Measurements from ENCODE around the gene TMEM95.
"Not testable (repeated sequence)": the region's sequence is repeated elsewhere in the genome, so short reads cannot be mapped to it uniquely, and the experiment has no call there.

Gene TMEM95

GRCh38 chr17:7323731-7324437 is 31.1 kb upstream of the TMEM95 start:
- DNase-seq (ENCODE audit: low read depth in 2 of 2) = peak; percentile 46 to 60

- no peak for DNase-seq (ENCODE audit: low read depth in 2 of 2)
These were observed 30.5 kb upstream of the TMEM95 start for GRCh38 chr17:7324438-7324779.

- DNase-seq (ENCODE audit: low read depth in 2 of 2) = no peak
These were observed 29.9 kb upstream of the TMEM95 start for GRCh38 chr17:7325031-7325528.

GRCh38 chr17:7326186-7326585 is 28.8 kb upstream of the TMEM95 start:
- DNase-seq (ENCODE audit: low read depth in 2 of 2) = no peak

GRCh38 chr17:7327056-7327455 is 27.9 kb upstream of the TMEM95 start:
- no peak for DNase-seq (ENCODE audit: low read depth in 2 of 2)

- no peak for DNase-seq (ENCODE audit: low read depth in 2 of 2)
These were observed 27.5 kb upstream of the TMEM95 start for GRCh38 chr17:7327501-7327900.

- no peak for DNase-seq (ENCODE audit: low read depth in 2 of 2)
These were observed 26.9 kb upstream of the TMEM95 start for GRCh38 chr17:7328009-7328408.

- DNase-seq (ENCODE audit: low read depth in 2 of 2) = peak; percentile 22 to 27
These were observed 26.0 kb upstream of the TMEM95 start, which contains the start of gene NEURL4 for GRCh38 chr17:7328840-7329373. NEURL4 (minus strand) TSS chr17:7329335; CDS start chr17:7329312, 23 bp downstream.

GRCh38 chr17:7329374-7329996 is 25.5 kb upstream of the TMEM95 start:
- DNase-seq (ENCODE audit: low read depth in 2 of 2) = peak; percentile 93 to 96

- peak; percentile 69 to 80 for DNase-seq (ENCODE audit: low read depth in 2 of 2)
These were observed 24.8 kb upstream of the TMEM95 start for GRCh38 chr17:7329997-7330637.

- no peak for DNase-seq (ENCODE audit: low read depth in 2 of 2)
These were observed 24.3 kb upstream of the TMEM95 start for GRCh38 chr17:7330638-7331015.

- no peak for DNase-seq (ENCODE audit: low read depth in 2 of 2)
These were observed 22.8 kb upstream of the TMEM95 start for GRCh38 chr17:7332111-7332510.

GRCh38 chr17:7332600-7333069 is 22.3 kb upstream of the TMEM95 start:
- DNase-seq (ENCODE audit: low read depth in 2 of 2) = not testable (repeated sequence)

GRCh38 chr17:7334938-7335538 is 19.9 kb upstream of the TMEM95 start:
- DNase-seq (ENCODE audit: low read depth in 2 of 2) = no peak

GRCh38 chr17:7335765-7336164 is 19.2 kb upstream of the TMEM95 start:
- not testable (repeated sequence) for DNase-seq (ENCODE audit: low read depth in 2 of 2)

GRCh38 chr17:7336240-7337175 is 18.4 kb upstream of the TMEM95 start, which contains the start of gene ACAP1:
ACAP1 (plus strand) TSS chr17:7336529; CDS start chr17:7336735, 206 bp downstream.
- peak; percentile 78 to 87 for DNase-seq (ENCODE audit: low read depth in 2 of 2)

GRCh38 chr17:7337600-7337999 is 17.4 kb upstream of the TMEM95 start:
- not testable (repeated sequence) for DNase-seq (ENCODE audit: low read depth in 2 of 2)

- DNase-seq (ENCODE audit: low read depth in 2 of 2) = no peak
These were observed 14.8 kb upstream of the TMEM95 start for GRCh38 chr17:7340179-7340578.

- DNase-seq (ENCODE audit: low read depth in 2 of 2) = no peak
These were observed 13.1 kb upstream of the TMEM95 start for GRCh38 chr17:7341842-7342241.

GRCh38 chr17:7343250-7343649 is 11.7 kb upstream of the TMEM95 start:
- DNase-seq (ENCODE audit: low read depth in 2 of 2) = no peak
